CD4-positive, CD25-positive, alpha-beta regulatory T cell (primary cell): Measurements from ENCODE around the gene PCDH7. TPM values are rescaled to one million over a fixed set of nuclear protein-coding genes. Genes with fewer than 3 reads are reported as not detected.

Experiments
- ATAC-seq, 2 donors: fragments of 150-1000 bp; cut with Tn5 transposase; one replicate each; pipeline ENCODE4 v1.10.0; 2021; ENCODE audit warnings: low read depth in 2 of 2, moderate number of reproducible peaks in 2 of 2, moderate library complexity in 1 of 2
- DNase-seq, 3 donors: peaks; one replicate each; pipeline versions ENCODE4 v3.0.0 to v3.0.0-alpha.2; 2012 to 2022; ENCODE audit warnings: mixed read lengths in 1 of 3
- H3K27ac ChIP-seq: one replicate; pipeline ENCODE4 v1.7.0; 2013; ENCODE audit warnings: mild to moderate bottlenecking, low read length; ENCODE audit not compliant: insufficient read depth, poor library complexity, severe bottlenecking
- H3K27me3 ChIP-seq: one replicate; pipeline ENCODE4 v1.7.0; 2013; ENCODE audit warnings: low read length; ENCODE audit not compliant: control insufficient read depth, insufficient read depth
- H3K36me3 ChIP-seq: one replicate; pipeline ENCODE4 v1.7.0; 2013; ENCODE audit warnings: mild to moderate bottlenecking, low read length, moderate library complexity; ENCODE audit not compliant: control insufficient read depth, insufficient read depth
- H3K4me1 ChIP-seq: 2 replicates; pipeline ENCODE4 v1.7.0; 2013; ENCODE audit warnings: mild to moderate bottlenecking, low read length; ENCODE audit not compliant: insufficient read depth, control insufficient read depth, poor library complexity, severe bottlenecking
- H3K4me3 ChIP-seq: one replicate; pipeline ENCODE4 v1.7.0; 2013; ENCODE audit warnings: low read depth, mild to moderate bottlenecking, low read length, moderate library complexity
- H3K9me3 ChIP-seq, 2 experiments: 1 replicate in 1 of 2; 2 replicates in 1 of 2; pipeline ENCODE4 v1.7.0; 2013; ENCODE audit warnings: low read length in 2 of 2, mild to moderate bottlenecking in 1 of 2, moderate library complexity in 1 of 2; ENCODE audit not compliant: control insufficient read depth in 2 of 2
- H3K27ac Mint-ChIP-seq, 3 donors: one replicate each; pipeline ENCODE4 v1.8.0; 2020 to 2022; ENCODE audit warnings: mild to moderate bottlenecking in 3 of 3, mixed read lengths in 3 of 3, moderate library complexity in 2 of 3
- H3K27me3 Mint-ChIP-seq: one replicate; pipeline ENCODE4 v1.8.0; 2022; ENCODE audit warnings: mild to moderate bottlenecking, mixed read lengths
- H3K36me3 Mint-ChIP-seq: one replicate; pipeline ENCODE4 v1.8.0; 2020; ENCODE audit warnings: mixed read lengths
- H3K4me1 Mint-ChIP-seq, 4 donors: one replicate each; pipeline ENCODE4 v1.8.0; 2020 to 2022; ENCODE audit warnings: mixed read lengths in 4 of 4, mild to moderate bottlenecking in 1 of 4
- H3K4me3 Mint-ChIP-seq, 4 donors: one replicate each; pipeline ENCODE4 v1.8.0; 2020 to 2022; ENCODE audit warnings: mild to moderate bottlenecking in 4 of 4, mixed read lengths in 4 of 4, moderate library complexity in 3 of 4
- H3K9me3 Mint-ChIP-seq, 7 donors: one replicate each; pipeline ENCODE4 v1.8.0; 2020 to 2022; ENCODE audit warnings: mixed read lengths in 7 of 7, mild to moderate bottlenecking in 3 of 7, moderate library complexity in 2 of 7
- polyA plus RNA-seq, 4 donors: library from polyadenylated mRNA; unstranded; fragments of 300-500 nt; fragmentation: Illumina TruSeq; gene quantifications; one replicate each; pipeline ENCODE4 v1.2.3, GENCODE V29; 2021
- total RNA-seq: library from RNA; stranded (reverse); gene quantifications from one replicate; pipeline ENCODE4 v1.2.3, GENCODE V29; 2022

PCDH7 gene
- total and polyA plus RNA-seq, 5 donors from 2014 or later, result not detected

DNA sequence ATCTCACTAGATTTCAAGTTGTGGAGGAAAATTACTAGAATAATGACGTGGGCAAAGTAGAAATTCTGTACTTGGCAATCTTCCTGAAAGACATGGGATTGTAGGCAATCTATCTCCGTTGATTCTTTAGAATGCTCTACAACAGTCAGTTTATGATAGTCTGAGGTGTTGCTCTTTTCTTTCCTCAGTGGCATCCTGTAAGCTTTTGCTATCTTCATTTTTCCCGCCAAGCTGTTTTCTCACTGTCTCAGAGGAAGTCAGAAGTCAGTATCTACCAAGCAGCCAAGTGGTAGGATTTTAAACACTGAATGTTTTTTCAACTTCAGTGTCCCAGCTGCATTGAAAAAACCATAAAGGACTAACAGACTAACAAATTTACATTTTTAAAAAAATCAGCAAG is 23.7 kb downstream of the PCDH7 start:
- no peak overlapping the region for H3K4me3 Mint-ChIP-seq
- H3K9me3 Mint-ChIP-seq, result peaks cover 0 to 6% (median 2%) of the 10 kb centered on the region in 7 donors
- H3K4me1 Mint-ChIP-seq, result no peaks in the 10 kb centered on the region
- H3K27me3 ChIP-seq, result no peaks in the 10 kb centered on the region
- H3K4me1 ChIP-seq, result no peaks in the 10 kb centered on the region
- no peaks in the 10 kb centered on the region for H3K36me3 Mint-ChIP-seq
- no peaks in the 10 kb centered on the region for H3K36me3 ChIP-seq
- DNase-seq (no peak), ATAC-seq (no peak)
- no peaks in the 10 kb centered on the region for H3K9me3 ChIP-seq
- no peaks in the 10 kb centered on the region for H3K27me3 Mint-ChIP-seq
- no peak overlapping the region for H3K27ac Mint-ChIP-seq
- no peak overlapping the region for H3K4me3 ChIP-seq
- no peak overlapping the region for H3K27ac ChIP-seq

DNA sequence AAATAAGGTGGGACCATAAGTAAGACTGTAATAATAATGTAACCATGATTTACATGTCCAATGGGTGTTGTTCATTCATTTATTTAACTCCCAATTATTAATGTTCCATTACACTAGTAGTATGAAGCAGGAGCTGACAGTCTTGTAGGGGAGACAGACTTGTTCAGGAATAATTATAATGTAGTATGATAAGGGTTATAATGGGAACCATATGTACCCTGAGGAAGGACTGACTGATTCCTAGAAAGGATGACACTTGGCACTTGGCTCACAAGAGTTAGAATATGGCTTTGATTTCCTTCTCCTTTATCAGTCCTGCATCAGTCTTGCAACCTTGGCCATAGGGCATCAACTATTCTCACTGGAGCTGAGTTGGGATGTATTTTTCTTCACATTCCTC is 24.2 kb downstream of the PCDH7 start:
- Mint-ChIP-seq H3K4me3 (no peak overlapping the region), H3K36me3 (no peaks in the 10 kb centered on the region), H3K27ac (no peak overlapping the region), H3K4me1 (no peaks in the 10 kb centered on the region), H3K9me3 (peaks cover 0 to 8% (median 3%) of the 10 kb centered on the region in 7 donors), H3K27me3 (no peaks in the 10 kb centered on the region)
- no peak overlapping the region for H3K27ac ChIP-seq
- no peaks in the 10 kb centered on the region for H3K36me3 ChIP-seq
- H3K27me3 ChIP-seq, result no peaks in the 10 kb centered on the region
- ATAC-seq (no peak), DNase-seq (no peak)
- no peaks in the 10 kb centered on the region for H3K4me1 ChIP-seq
- no peaks in the 10 kb centered on the region for H3K9me3 ChIP-seq
- no peak overlapping the region for H3K4me3 ChIP-seq

DNA sequence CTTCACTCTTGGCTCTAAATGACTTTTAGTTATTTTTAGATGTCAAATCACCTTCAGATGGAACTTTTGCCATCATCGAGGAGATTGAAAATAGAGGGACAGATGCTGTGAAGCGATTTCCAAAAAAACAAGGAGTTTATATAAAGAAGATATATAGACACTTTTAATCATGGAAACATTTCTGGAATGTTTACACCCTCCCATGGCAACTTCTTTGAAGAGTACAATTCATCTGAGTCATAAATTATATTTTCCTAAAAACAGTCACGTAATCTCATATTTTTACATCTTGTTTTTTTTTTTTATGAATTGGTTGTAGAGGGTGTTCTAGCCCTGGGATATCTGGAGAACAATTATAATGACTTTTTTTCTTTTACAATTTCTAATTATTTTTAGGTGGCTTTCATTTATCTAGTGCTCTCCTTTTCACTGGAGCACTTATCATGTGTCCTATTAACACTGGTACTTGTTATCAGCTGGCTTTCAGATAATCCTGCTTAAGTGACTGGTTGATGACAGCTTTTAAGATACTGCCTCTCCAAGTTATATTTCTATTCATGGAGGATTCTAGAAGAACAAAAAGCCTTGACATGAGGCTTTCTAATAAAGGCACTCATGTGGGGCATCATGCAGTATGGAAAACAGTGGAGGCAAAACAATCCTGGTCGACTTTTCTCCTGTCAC is 24.9 kb downstream of the PCDH7 start:
- no peak overlapping the region for H3K27ac Mint-ChIP-seq
- no peak overlapping the region for H3K4me3 ChIP-seq
- no peak for ATAC-seq
- no peaks in the 10 kb centered on the region for H3K27me3 Mint-ChIP-seq
- H3K9me3 Mint-ChIP-seq, result peaks cover 0 to 11% (median 4%) of the 10 kb centered on the region in 7 donors
- H3K4me1 Mint-ChIP-seq, result no peaks in the 10 kb centered on the region
- H3K27me3 ChIP-seq, result no peaks in the 10 kb centered on the region
- no peak overlapping the region for H3K27ac ChIP-seq
- no peaks in the 10 kb centered on the region for H3K9me3 ChIP-seq
- H3K4me3 Mint-ChIP-seq, result no peak overlapping the region
- H3K36me3 Mint-ChIP-seq, result no peaks in the 10 kb centered on the region
- no peaks in the 10 kb centered on the region for H3K36me3 ChIP-seq
- no peak for DNase-seq
- H3K4me1 ChIP-seq, result no peaks in the 10 kb centered on the region

DNA sequence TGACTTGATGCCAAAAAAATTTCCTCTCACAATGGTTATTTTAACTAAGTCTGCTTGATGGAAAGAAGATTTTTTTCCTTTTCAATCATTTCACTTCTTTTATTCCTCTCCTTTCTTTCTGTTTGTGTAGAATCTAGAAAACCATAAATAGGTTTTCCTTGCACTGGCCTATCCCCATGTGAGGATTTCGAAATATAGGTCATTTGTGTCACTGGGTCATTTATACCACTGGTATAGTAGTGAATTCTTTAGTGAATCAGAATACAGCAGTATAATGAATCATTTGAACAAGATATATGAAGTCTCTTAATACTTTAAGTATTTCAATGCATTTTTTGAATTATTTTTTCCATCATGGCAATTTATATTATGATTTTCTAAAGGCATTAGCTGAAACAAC is 26.6 kb downstream of the PCDH7 start:
- no peaks in the 10 kb centered on the region for H3K36me3 Mint-ChIP-seq
- Histone ChIP-seq H3K4me1 (no peaks in the 10 kb centered on the region), H3K36me3 (no peaks in the 10 kb centered on the region), H3K27me3 (no peaks in the 10 kb centered on the region), H3K9me3 (no peaks in the 10 kb centered on the region), H3K4me3 (no peak overlapping the region), H3K27ac (no peak overlapping the region)
- H3K4me3 Mint-ChIP-seq, result no peak overlapping the region
- ATAC-seq, result no peak
- peaks cover 0 to 11% (median 2%) of the 10 kb centered on the region in 7 donors for H3K9me3 Mint-ChIP-seq
- no peaks in the 10 kb centered on the region for H3K27me3 Mint-ChIP-seq
- no peaks in the 10 kb centered on the region for H3K4me1 Mint-ChIP-seq
- H3K27ac Mint-ChIP-seq, result no peak overlapping the region
- DNase-seq, result no peak

DNA sequence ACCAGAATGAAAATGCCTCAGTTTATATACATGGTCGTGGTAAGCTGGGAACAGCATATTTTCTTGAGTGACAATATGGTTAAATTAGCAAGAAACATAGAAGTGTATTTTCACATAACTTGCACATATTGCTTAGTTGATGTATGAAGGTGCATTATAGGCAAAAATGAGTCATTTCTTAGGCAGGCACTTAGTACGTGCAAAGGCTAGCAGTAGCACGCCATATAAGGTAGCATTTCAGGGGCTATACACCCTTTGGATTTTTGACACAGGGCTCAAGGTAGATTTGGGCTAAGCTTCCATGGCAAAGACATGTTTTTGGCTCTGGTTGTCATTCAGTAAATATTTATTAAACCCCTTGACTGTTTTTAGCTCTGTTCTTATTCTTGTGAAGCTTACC is 33.1 kb downstream of the PCDH7 start:
- H3K9me3 Mint-ChIP-seq, result peaks cover 1 to 15% (median 2%) of the 10 kb centered on the region in 7 donors
- H3K27me3 ChIP-seq, result no peaks in the 10 kb centered on the region
- no peaks in the 10 kb centered on the region for H3K27me3 Mint-ChIP-seq
- no peaks in the 10 kb centered on the region for H3K36me3 ChIP-seq
- DNase-seq (no peak), ATAC-seq (no peak)
- no peaks in the 10 kb centered on the region for H3K36me3 Mint-ChIP-seq
- H3K9me3 ChIP-seq, result peaks cover 0 to 3% of the 10 kb centered on the region in 2 experiments
- H3K27ac ChIP-seq, result no peak overlapping the region
- no peak overlapping the region for H3K4me3 Mint-ChIP-seq
- no peak overlapping the region for H3K27ac Mint-ChIP-seq
- H3K4me1 Mint-ChIP-seq, result no peaks in the 10 kb centered on the region
- H3K4me3 ChIP-seq, result no peak overlapping the region
- H3K4me1 ChIP-seq, result no peaks in the 10 kb centered on the region

DNA sequence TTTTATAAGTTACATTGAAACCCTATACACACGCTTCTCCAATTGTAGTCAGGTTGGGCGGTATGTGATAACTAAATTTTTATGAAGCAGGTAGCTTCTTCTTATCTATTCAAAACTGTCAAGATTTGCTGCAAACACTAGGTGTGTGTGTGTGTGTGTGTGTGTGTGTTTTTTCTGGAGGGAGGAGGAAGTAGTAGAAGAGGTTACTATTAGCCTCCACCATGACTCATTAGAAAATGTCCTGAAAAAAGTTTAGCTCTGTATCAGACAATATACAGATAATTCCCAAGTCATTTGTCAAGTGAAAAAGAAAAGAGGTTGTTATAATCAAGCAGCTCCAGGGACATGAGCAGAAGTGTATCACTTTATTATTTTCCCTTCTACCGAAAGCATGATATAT is 33.9 kb downstream of the PCDH7 start:
- Histone ChIP-seq H3K36me3 (no peaks in the 10 kb centered on the region), H3K27ac (no peak overlapping the region), H3K4me1 (no peaks in the 10 kb centered on the region), H3K9me3 (peaks cover 0 to 3% of the 10 kb centered on the region in 2 experiments), H3K4me3 (no peak overlapping the region), H3K27me3 (no peaks in the 10 kb centered on the region)
- Mint-ChIP-seq H3K9me3 (peaks cover 1 to 10% (median 2%) of the 10 kb centered on the region in 7 donors), H3K4me3 (no peak overlapping the region), H3K27me3 (no peaks in the 10 kb centered on the region), H3K4me1 (no peaks in the 10 kb centered on the region), H3K36me3 (no peaks in the 10 kb centered on the region), H3K27ac (no peak overlapping the region)
- ATAC-seq (no peak), DNase-seq (no peak)

DNA sequence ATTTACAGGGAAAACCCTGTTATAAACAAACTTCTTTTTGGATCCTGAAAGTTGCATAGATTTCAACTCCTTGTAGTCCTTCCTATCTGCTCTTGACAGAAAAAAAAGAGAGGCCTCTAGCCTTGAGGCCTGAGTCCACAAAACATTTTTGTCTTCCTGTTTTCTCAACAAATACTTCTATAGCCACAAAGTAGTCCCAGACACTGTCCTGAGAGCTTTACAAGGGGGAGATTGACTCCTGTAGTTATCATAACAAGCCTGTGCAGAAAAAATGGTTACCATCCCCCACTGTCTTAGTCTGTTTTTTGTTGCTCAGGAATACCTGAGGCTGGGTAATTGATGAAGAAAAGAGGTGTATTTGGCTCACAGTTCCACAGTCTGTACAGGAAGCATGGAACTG is 35.2 kb downstream of the PCDH7 start:
- Mint-ChIP-seq H3K9me3 (peaks cover 0 to 6% (median 2%) of the 10 kb centered on the region in 7 donors), H3K4me3 (no peak overlapping the region), H3K36me3 (no peaks in the 10 kb centered on the region), H3K4me1 (no peaks in the 10 kb centered on the region), H3K27ac (no peak overlapping the region), H3K27me3 (no peaks in the 10 kb centered on the region)
- DNase-seq, result no peak
- Histone ChIP-seq H3K27ac (no peak overlapping the region), H3K36me3 (no peaks in the 10 kb centered on the region), H3K4me1 (no peaks in the 10 kb centered on the region), H3K4me3 (no peak overlapping the region), H3K27me3 (no peaks in the 10 kb centered on the region), H3K9me3 (peaks cover 0 to 4% of the 10 kb centered on the region in 2 experiments)
- ATAC-seq, result no peak

DNA sequence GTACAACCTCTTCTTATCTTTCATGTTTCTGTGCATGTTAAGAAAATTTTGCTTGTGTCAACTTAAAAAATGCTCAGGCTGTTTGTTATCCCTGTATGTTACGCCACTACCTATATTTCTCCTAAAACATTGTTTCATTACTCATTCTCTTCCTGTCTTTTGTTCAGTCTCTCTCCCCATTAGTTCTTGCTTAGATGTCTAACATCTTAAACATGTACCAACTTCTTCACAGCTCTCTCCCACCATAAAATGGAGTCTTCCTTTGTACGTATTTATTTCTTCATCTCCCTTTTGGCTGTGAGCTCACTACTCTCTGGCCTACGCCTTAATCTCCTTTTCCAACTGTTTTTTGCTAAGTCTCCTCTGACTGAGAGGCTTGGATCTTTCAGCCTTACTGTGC is 36.4 kb downstream of the PCDH7 start:
- Histone ChIP-seq H3K36me3 (no peaks in the 10 kb centered on the region), H3K27me3 (no peaks in the 10 kb centered on the region), H3K9me3 (peaks cover 0 to 4% of the 10 kb centered on the region in 2 experiments), H3K4me1 (no peaks in the 10 kb centered on the region), H3K27ac (no peak overlapping the region), H3K4me3 (no peak overlapping the region)
- no peak for ATAC-seq
- no peak for DNase-seq
- Mint-ChIP-seq H3K4me1 (no peaks in the 10 kb centered on the region), H3K9me3 (peaks cover 0 to 5% (median 1%) of the 10 kb centered on the region in 7 donors), H3K4me3 (no peak overlapping the region), H3K27me3 (no peaks in the 10 kb centered on the region), H3K36me3 (no peaks in the 10 kb centered on the region), H3K27ac (no peak overlapping the region)
